K562 (cell line): ENCODE data around the gene POT1.
"Not testable (repeated sequence)": the region's sequence is repeated elsewhere in the genome, so short reads cannot be mapped to it uniquely, and the experiment has no call there.

Experiments
- ASH1L ChIP-seq: fragments of 450-650 bp; IDR thresholded peaks from 2 replicates; pipeline ENCODE4 v1.6.1; 2018; ENCODE audit warnings: borderline replicate concordance, mild to moderate bottlenecking, low read depth; ENCODE audit not compliant: partially characterized antibody
- DNMT1 ChIP-seq: fragments of 450-650 bp; IDR thresholded peaks from 2 replicates; pipeline ENCODE4 v1.6.1; 2016; ENCODE audit warnings: antibody characterized with exemption, mild to moderate bottlenecking
- ERF ChIP-seq: fragments of 450-650 bp; formaldehyde crosslinking; IDR thresholded peaks from 2 replicates; pipeline ENCODE4 v1.4.0; 2020; ENCODE audit warnings: mild to moderate bottlenecking, mixed read lengths
- FIP1L1 ChIP-seq: fragments of 200-400 bp; formaldehyde crosslinking; IDR thresholded peaks from 2 replicates; pipeline ENCODE4 v1.6.1; 2018; ENCODE audit warnings: mild to moderate bottlenecking, low read depth, low read length; ENCODE audit not compliant: poor library complexity, severe bottlenecking
- MAFF ChIP-seq: IDR thresholded peaks from 2 replicates; pipeline ENCODE4 v1.6.1; 2012; ENCODE audit warnings: low read length, improper control_type of control experiment
- MAX ChIP-seq: sonication (generic); formaldehyde crosslinking; IDR thresholded peaks from 2 replicates; pipeline ENCODE4 v1.9.0; 2022; ENCODE audit warnings: mild to moderate bottlenecking, missing genetic modification reagents
- MECOM ChIP-seq: fragments of 250-450 bp; sonication (Bioruptor Pico); IDR thresholded peaks from 2 replicates; pipeline ENCODE4 v1.8.0; 2022; ENCODE audit warnings: inconsistent platforms
- PTBP1 ChIP-seq: fragments of 200-400 bp; formaldehyde crosslinking; IDR thresholded peaks from 2 replicates; pipeline ENCODE4 v1.6.1; 2017; ENCODE audit warnings: low read depth, low read length
- SP2 ChIP-seq: IDR thresholded peaks from 2 replicates; pipeline ENCODE4 v1.6.1; 2011; ENCODE audit warnings: mild to moderate bottlenecking, low read depth, low read length, moderate library complexity; ENCODE audit not compliant: poor library complexity, severe bottlenecking; ENCODE audit errors: extremely low read depth
- THAP12 ChIP-seq: fragments of 250-450 bp; sonication (Bioruptor Pico); IDR thresholded peaks from 2 replicates; pipeline ENCODE4 v1.9.0; 2021; ENCODE audit warnings: mild to moderate bottlenecking, inconsistent platforms
- ZKSCAN1 ChIP-seq: fragments of 150-350 bp; IDR thresholded peaks from 2 replicates; pipeline ENCODE4 v1.6.1; 2016; ENCODE audit warnings: low read depth, low read length
- ZNF589 ChIP-seq: fragments of 200-800 bp; sonication (Bioruptor generic); IDR thresholded peaks from 2 replicates; pipeline ENCODE4 v1.6.1; 2016; ENCODE audit warnings: low read depth, missing genetic modification characterization, missing compliant biosample characterization
- TF ChIP-seq, protein P1 (sequence below): sonication (generic); formaldehyde crosslinking; IDR thresholded peaks from 2 replicates; pipeline ENCODE4 v1.8.0; 2022; ENCODE audit warnings: mild to moderate bottlenecking, missing genetic modification reagents

DNA sequence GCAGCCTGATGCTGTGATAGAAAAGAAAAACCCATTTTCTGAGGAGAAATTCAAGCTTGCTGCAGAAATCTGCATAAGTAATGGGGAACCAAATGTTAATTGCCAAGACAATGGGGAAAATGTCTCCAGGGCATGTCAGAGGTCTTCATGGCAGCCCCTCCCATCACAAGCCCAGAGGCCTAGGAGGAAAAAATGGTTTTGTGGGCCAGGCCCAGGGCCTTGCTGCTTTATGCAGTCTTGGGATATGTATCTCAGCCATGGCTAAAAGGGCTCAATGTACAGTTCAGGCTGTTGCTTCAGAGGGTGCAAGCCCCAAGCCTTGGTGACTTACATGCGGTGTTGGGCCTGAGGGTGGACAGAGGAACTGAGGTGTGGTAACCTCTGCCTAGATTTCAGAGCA lies 28.3 kb upstream of the POT1 start:
- TF ChIP-seq SP2; ZKSCAN1; MAFF; ASH1L; ZNF589 (CRISPR knock-in tag); FIP1L1; MAX (CRISPR knock-in tag); THAP12; DNMT1; PTBP1; ERF; MECOM: not testable (repeated sequence)
- TF ChIP-seq, protein P1, sequence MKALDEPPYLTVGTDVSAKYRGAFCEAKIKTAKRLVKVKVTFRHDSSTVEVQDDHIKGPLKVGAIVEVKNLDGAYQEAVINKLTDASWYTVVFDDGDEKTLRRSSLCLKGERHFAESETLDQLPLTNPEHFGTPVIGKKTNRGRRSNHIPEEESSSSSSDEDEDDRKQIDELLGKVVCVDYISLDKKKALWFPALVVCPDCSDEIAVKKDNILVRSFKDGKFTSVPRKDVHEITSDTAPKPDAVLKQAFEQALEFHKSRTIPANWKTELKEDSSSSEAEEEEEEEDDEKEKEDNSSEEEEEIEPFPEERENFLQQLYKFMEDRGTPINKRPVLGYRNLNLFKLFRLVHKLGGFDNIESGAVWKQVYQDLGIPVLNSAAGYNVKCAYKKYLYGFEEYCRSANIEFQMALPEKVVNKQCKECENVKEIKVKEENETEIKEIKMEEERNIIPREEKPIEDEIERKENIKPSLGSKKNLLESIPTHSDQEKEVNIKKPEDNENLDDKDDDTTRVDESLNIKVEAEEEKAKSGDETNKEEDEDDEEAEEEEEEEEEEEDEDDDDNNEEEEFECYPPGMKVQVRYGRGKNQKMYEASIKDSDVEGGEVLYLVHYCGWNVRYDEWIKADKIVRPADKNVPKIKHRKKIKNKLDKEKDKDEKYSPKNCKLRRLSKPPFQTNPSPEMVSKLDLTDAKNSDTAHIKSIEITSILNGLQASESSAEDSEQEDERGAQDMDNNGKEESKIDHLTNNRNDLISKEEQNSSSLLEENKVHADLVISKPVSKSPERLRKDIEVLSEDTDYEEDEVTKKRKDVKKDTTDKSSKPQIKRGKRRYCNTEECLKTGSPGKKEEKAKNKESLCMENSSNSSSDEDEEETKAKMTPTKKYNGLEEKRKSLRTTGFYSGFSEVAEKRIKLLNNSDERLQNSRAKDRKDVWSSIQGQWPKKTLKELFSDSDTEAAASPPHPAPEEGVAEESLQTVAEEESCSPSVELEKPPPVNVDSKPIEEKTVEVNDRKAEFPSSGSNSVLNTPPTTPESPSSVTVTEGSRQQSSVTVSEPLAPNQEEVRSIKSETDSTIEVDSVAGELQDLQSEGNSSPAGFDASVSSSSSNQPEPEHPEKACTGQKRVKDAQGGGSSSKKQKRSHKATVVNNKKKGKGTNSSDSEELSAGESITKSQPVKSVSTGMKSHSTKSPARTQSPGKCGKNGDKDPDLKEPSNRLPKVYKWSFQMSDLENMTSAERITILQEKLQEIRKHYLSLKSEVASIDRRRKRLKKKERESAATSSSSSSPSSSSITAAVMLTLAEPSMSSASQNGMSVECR (CRISPR knock-in tag), result not testable (repeated sequence)
